H9 (cell line): Measurements from ENCODE around the gene AHNAK. TPM values are rescaled to one million over a fixed set of nuclear protein-coding genes. Genes with fewer than 3 reads are reported as not detected.
"Not testable (repeated sequence)": the region's sequence is repeated elsewhere in the genome, so short reads cannot be mapped to it uniquely, and the experiment has no call there.

ENCODE experiments used
- DNase-seq: peaks from one replicate; pipeline ENCODE4 v3.0.0-alpha.2; 2017
- H2AFZ ChIP-seq: one replicate; pipeline ENCODE4 v1.6.1; 2013; ENCODE audit warnings: mild to moderate bottlenecking, low read length, control low read depth, moderate library complexity
- H2AK5ac ChIP-seq: 2 replicates; pipeline ENCODE4 v1.6.1; 2013; ENCODE audit warnings: low read length, control low read depth, mixed read lengths; ENCODE audit not compliant: insufficient read length
- H2BK120ac ChIP-seq: one replicate; pipeline ENCODE4 v1.6.1; 2013; ENCODE audit warnings: low read depth, mild to moderate bottlenecking, low read length, control low read depth, inconsistent platforms; ENCODE audit not compliant: poor library complexity, severe bottlenecking
- H2BK12ac ChIP-seq: 2 replicates; pipeline ENCODE4 v1.6.1; 2013; ENCODE audit warnings: low read length, control low read depth, mixed read lengths, low read depth; ENCODE audit not compliant: insufficient read length
- H2BK15ac ChIP-seq: 2 replicates; pipeline ENCODE4 v1.6.1; 2013; ENCODE audit warnings: low read depth, low read length, control low read depth
- H2BK20ac ChIP-seq: one replicate; pipeline ENCODE4 v1.6.1; 2013; ENCODE audit warnings: low read depth, mild to moderate bottlenecking, low read length, control low read depth, inconsistent platforms; ENCODE audit not compliant: poor library complexity, severe bottlenecking
- H2BK5ac ChIP-seq: 2 replicates; pipeline ENCODE4 v1.6.1; 2013; ENCODE audit warnings: low read length, control low read depth, mixed read lengths; ENCODE audit not compliant: insufficient read length
- H3K14ac ChIP-seq: 2 replicates; pipeline ENCODE4 v1.6.1; 2013; ENCODE audit warnings: low read length, control low read depth; ENCODE audit not compliant: insufficient read depth
- H3K18ac ChIP-seq: 2 replicates; pipeline ENCODE4 v1.6.1; 2013; ENCODE audit warnings: low read depth, mild to moderate bottlenecking, mixed read lengths, low read length, control low read depth; ENCODE audit not compliant: insufficient read length
- H3K23ac ChIP-seq: 2 replicates; pipeline ENCODE4 v1.6.1; 2013; ENCODE audit warnings: low read length, control low read depth, mixed read lengths, low read depth; ENCODE audit not compliant: insufficient read length
- H3K23me2 ChIP-seq: 2 replicates; pipeline ENCODE4 v1.6.1; 2013; ENCODE audit warnings: low read depth, mild to moderate bottlenecking, mixed read lengths, low read length, control low read depth; ENCODE audit not compliant: insufficient read length, poor library complexity, severe bottlenecking
- H3K27ac ChIP-seq: 2 replicates; pipeline ENCODE4 v1.5.1; 2013; ENCODE audit warnings: low read length, control low read depth, mixed read lengths, low read depth; ENCODE audit not compliant: insufficient read length
- H3K27me3 ChIP-seq: 2 replicates; pipeline ENCODE4 v1.6.1; 2013; ENCODE audit warnings: low read length, control low read depth, inconsistent platforms; ENCODE audit not compliant: insufficient read depth
- H3K4ac ChIP-seq: 2 replicates; pipeline ENCODE4 v1.6.1; 2013; ENCODE audit warnings: low read depth, mild to moderate bottlenecking, control low read depth, inconsistent platforms, low read length, moderate library complexity
- H3K4me1 ChIP-seq: 2 replicates; pipeline ENCODE4 v1.6.1; 2013; ENCODE audit warnings: low read length, control low read depth, inconsistent platforms; ENCODE audit not compliant: insufficient read depth
- H3K4me2 ChIP-seq: 2 replicates; pipeline ENCODE4 v1.6.1; 2013; ENCODE audit warnings: low read length, control low read depth, mixed read lengths; ENCODE audit not compliant: insufficient read length, insufficient read depth
- H3K56ac ChIP-seq: 2 replicates; pipeline ENCODE4 v1.6.1; 2013; ENCODE audit warnings: low read depth, mild to moderate bottlenecking, mixed read lengths, low read length, control low read depth; ENCODE audit not compliant: insufficient read length
- H3K79me1 ChIP-seq: 2 replicates; pipeline ENCODE4 v1.6.1; 2013; ENCODE audit warnings: low read depth, mild to moderate bottlenecking, moderate library complexity, low read length, control low read depth, inconsistent platforms; ENCODE audit not compliant: insufficient read depth, poor library complexity, severe bottlenecking
- H3K79me2 ChIP-seq: 2 replicates; pipeline ENCODE4 v1.6.1; 2013; ENCODE audit warnings: low read length, control low read depth, inconsistent platforms; ENCODE audit not compliant: insufficient read depth
- H3K9ac ChIP-seq: 2 replicates; pipeline ENCODE4 v1.6.1; 2013; ENCODE audit warnings: low read length, control low read depth, mixed read lengths; ENCODE audit not compliant: insufficient read length; ENCODE audit errors: extremely low read depth
- H3K9me3 ChIP-seq: one replicate; pipeline ENCODE4 v1.6.1; 2013; ENCODE audit warnings: low read depth, low read length, inconsistent platforms; ENCODE audit not compliant: control insufficient read depth
- H3T11ph ChIP-seq: one replicate; pipeline ENCODE4 v1.6.1; 2013; ENCODE audit warnings: mild to moderate bottlenecking, low read length, control low read depth, inconsistent platforms
- H4K20me1 ChIP-seq: one replicate; pipeline ENCODE4 v1.6.1; 2013; ENCODE audit not compliant: control insufficient read depth, insufficient read length, insufficient read depth
- H4K5ac ChIP-seq: 2 replicates; pipeline ENCODE4 v1.6.1; 2013; ENCODE audit warnings: low read depth, mild to moderate bottlenecking, mixed read lengths, low read length, control low read depth; ENCODE audit not compliant: insufficient read length
- H4K8ac ChIP-seq: replicated peaks from 2 replicates; pipeline ENCODE4 v1.6.1; 2013; ENCODE audit warnings: low read length, control low read depth, mixed read lengths, low read depth; ENCODE audit not compliant: insufficient read length
- H4K91ac ChIP-seq: 2 replicates; pipeline ENCODE4 v1.6.1; 2013; ENCODE audit warnings: low read depth, mild to moderate bottlenecking, moderate library complexity, mixed read lengths, low read length, control low read depth; ENCODE audit not compliant: insufficient read length
- H3K27ac Mint-ChIP-seq, 3 experiments: 2 replicates in 2 of 3; 3 replicates in 1 of 3; pipeline ENCODE4 v1.8.0; 2020 to 2021; ENCODE audit warnings: mixed read lengths in 3 of 3, mild to moderate bottlenecking in 1 of 3, moderate library complexity in 1 of 3
- H3K27me3 Mint-ChIP-seq: 2 replicates; pipeline ENCODE4 v1.8.0; 2021; ENCODE audit warnings: low read depth, mild to moderate bottlenecking, moderate library complexity, mixed read lengths
- H3K36me3 Mint-ChIP-seq, 3 experiments: 2 replicates in 2 of 3; 3 replicates in 1 of 3; pipeline ENCODE4 v1.8.0; 2020 to 2021; ENCODE audit warnings: low read depth in 3 of 3, mixed read lengths in 3 of 3; ENCODE audit not compliant: insufficient read depth in 1 of 3
- H3K4me1 Mint-ChIP-seq, 2 experiments: 2 replicates each; pipeline ENCODE4 v1.8.0; 2020; ENCODE audit warnings: mixed read lengths in 2 of 2
- H3K4me3 Mint-ChIP-seq, 2 experiments: 2 replicates in 1 of 2; 3 replicates in 1 of 2; pipeline ENCODE4 v1.8.0; 2020 to 2021; ENCODE audit warnings: mild to moderate bottlenecking in 2 of 2, mixed read lengths in 2 of 2, moderate library complexity in 1 of 2
- H3K9me3 Mint-ChIP-seq, 2 experiments: 2 replicates in 1 of 2; 3 replicates in 1 of 2; pipeline ENCODE4 v1.8.0; 2020; ENCODE audit warnings: mild to moderate bottlenecking in 2 of 2, mixed read lengths in 2 of 2, moderate library complexity in 1 of 2
- CTCF ChIP-seq: fragments of 200-600 bp; sonication (generic); conservative IDR thresholded peaks from 3 replicates; pipeline ENCODE4 v1.8.0; 2021; ENCODE audit warnings: antibody characterized with exemption, mild to moderate bottlenecking
- WGBS: extraction: QIAGEN DNeasy Blood & Tissue Kit; methylation state at CpG from one replicate; pipeline ENCODE4 v1.1.7; 2013; ENCODE audit warnings: missing lambda C conversion rate, low lambda C conversion rate, mixed read lengths; ENCODE audit not compliant: insufficient read length; ENCODE audit errors: extremely low coverage; 5-methylcytosine and 5-hydroxymethylcytosine counted together
- total RNA-seq: library from RNA; stranded (reverse); gene quantifications from 2 replicates; pipeline ENCODE4 v1.2.1, GENCODE V29; 2021

Gene AHNAK
- total RNA-seq, 1 experiment from 2014 or later, result 15.2 TPM

GRCh38 chr11:62552485-62553079, 6.0 kb upstream of the AHNAK start:
- Histone ChIP-seq H3K9me3 (no peaks in the 10 kb centered on the region), H3K23ac (no peak overlapping the region), H4K20me1 (peaks cover 2% of the 10 kb centered on the region), H3K18ac (peak overlapping the region; percentile 95), H3K4me2 (peak overlapping the region; percentile 44), H2BK12ac (peak overlapping the region; percentile 95), H3K56ac (no peak overlapping the region), H2BK20ac (peak overlapping the region; percentile 97), H3K79me1 (no peaks in the 10 kb centered on the region), H2AK5ac (no peak overlapping the region), H3K79me2 (no peaks in the 10 kb centered on the region), H3K23me2 (no peaks in the 10 kb centered on the region), H3K4me1 (peaks cover 22% of the 10 kb centered on the region; the same call in 1 of the 2 replicates), H3T11ph (peak overlapping the region; percentile 46), H2BK15ac (0 out of 2 replicates have a peak overlapping the region, but pooled peaks have one; percentile 0), H3K9ac (peak overlapping the region; percentile 14), H4K91ac (peak overlapping the region; percentile 73), H3K27me3 (peaks cover 15% of the 10 kb centered on the region), H3K14ac (peak overlapping the region; percentile 90), H3K4ac (peak overlapping the region; percentile 79; the same call in 1 of the 2 replicates), H2BK120ac (peak overlapping the region; percentile 93), H4K8ac (no peak overlapping the region), H2BK5ac (no peak overlapping the region), H4K5ac (no peak overlapping the region), H3K27ac (peak overlapping the region; percentile 1), H2AFZ (no peak overlapping the region)
- Mint-ChIP-seq H3K27ac (peak overlapping the region; percentile 74 to 99 (median 95)), H3K27me3 (peaks cover 40% of the 10 kb centered on the region), H3K4me1 (peaks cover 57 to 73% of the 10 kb centered on the region in 2 experiments), H3K36me3 (peaks cover 5 to 25% (median 16%) of the 10 kb centered on the region in 3 experiments), H3K9me3 (no peaks in the 10 kb centered on the region; a peak in 2 of 5 replicates), H3K4me3 (peak overlapping the region; percentile 36 to 68)
- no CpG with 5 or more reads among the region's 4 CpGs for whole genome bisulfite sequencing
- no peak for DNase-seq
- no peak for TF ChIP-seq CTCF

- H2BK5ac ChIP-seq, H3K9me3 ChIP-seq, H3K36me3 Mint-ChIP-seq, H2AK5ac ChIP-seq, H3K56ac ChIP-seq, H3K9ac ChIP-seq, H3K79me2 ChIP-seq, H3K23ac ChIP-seq, H3K27ac ChIP-seq, DNase-seq, H3T11ph ChIP-seq, H4K91ac ChIP-seq, H3K4me2 ChIP-seq, H2BK15ac ChIP-seq, H4K20me1 ChIP-seq, H3K9me3 Mint-ChIP-seq, H4K5ac ChIP-seq, H3K79me1 ChIP-seq, H2AFZ ChIP-seq, H2BK12ac ChIP-seq, H2BK120ac ChIP-seq, H4K8ac ChIP-seq: not testable (repeated sequence)
- peaks cover 14% of the 10 kb centered on the region; the same call in 1 of the 2 replicates for H3K4me1 ChIP-seq
- Mint-ChIP-seq H3K27me3 (peaks cover 56% of the 10 kb centered on the region), H3K27ac (peak overlapping the region in 1 of 3 experiments; percentile 71; a peak in 1 of 7 replicates), H3K4me1 (peaks cover 43 to 58% of the 10 kb centered on the region in 2 experiments), H3K4me3 (0 out of 5 replicates have a peak overlapping the region, but pooled peaks of 1 of the 2 experiments have one; percentile 4)
- H3K14ac ChIP-seq, result peak overlapping the region; percentile 9; the same call in 1 of the 2 replicates
- peak overlapping the region; percentile 2; the same call in 1 of the 2 replicates for H3K4ac ChIP-seq
- peaks cover 27% of the 10 kb centered on the region for H3K27me3 ChIP-seq
- H2BK20ac ChIP-seq, result peak overlapping the region; percentile 95
- WGBS, result no CpG with 5 or more reads among the region's 2 CpGs
- peak overlapping the region; percentile 80 for H3K18ac ChIP-seq
- H3K23me2 ChIP-seq, result peaks cover 18% of the 10 kb centered on the region
Measured at GRCh38 chr11:62550478-62550877, 3.9 kb upstream of the AHNAK start.
